ENCODE measurements around the gene PLXNA4.

Gene PLXNA4

DNA sequence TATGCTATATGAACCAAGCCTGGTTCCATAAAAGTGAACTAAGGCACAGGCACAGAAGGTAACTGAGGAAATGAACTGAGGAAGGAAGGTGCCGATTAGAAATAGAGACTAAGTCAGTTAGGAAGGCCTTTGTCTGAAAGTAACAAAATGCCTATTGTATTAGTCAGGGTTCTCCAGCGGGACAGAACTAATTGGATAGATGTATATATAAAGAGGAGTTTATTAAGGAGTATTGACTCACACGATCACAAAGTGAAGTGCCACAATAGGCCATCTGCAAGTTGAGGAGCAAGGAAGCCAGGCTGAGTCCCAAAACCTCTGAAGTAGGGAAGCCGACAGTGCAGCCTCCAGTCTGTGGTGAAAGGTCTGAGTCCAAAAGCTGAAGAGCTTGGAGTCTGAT lies 13.9 kb upstream of the PLXNA4 start:
- H3K27me3 ChIP-seq (ENCODE audit: insufficient read depth, poor library complexity, severe bottlenecking), result no peaks in the 10 kb centered on the region
- no peak overlapping the region for H3K27ac ChIP-seq (replicated peaks)
- DNase-seq (ENCODE audit: low read depth in 1 of 2, low spot score in 1 of 2), result no peak
- TF ChIP-seq GABPA (IDR thresholded peaks at IDR 0.05; ENCODE audit: low read depth) (no peak), REST (IDR thresholded peaks at IDR 0.05; ENCODE audit: insufficient replicate concordance, low read depth) (no peak), SPI1 (IDR thresholded peaks at IDR 0.05; ENCODE audit: borderline replicate concordance, low read depth) (no peak), POLR2AphosphoS5 (IDR thresholded peaks at IDR 0.05; ENCODE audit: low read depth) (no peak)
- TF ChIP-seq, protein P1, sequence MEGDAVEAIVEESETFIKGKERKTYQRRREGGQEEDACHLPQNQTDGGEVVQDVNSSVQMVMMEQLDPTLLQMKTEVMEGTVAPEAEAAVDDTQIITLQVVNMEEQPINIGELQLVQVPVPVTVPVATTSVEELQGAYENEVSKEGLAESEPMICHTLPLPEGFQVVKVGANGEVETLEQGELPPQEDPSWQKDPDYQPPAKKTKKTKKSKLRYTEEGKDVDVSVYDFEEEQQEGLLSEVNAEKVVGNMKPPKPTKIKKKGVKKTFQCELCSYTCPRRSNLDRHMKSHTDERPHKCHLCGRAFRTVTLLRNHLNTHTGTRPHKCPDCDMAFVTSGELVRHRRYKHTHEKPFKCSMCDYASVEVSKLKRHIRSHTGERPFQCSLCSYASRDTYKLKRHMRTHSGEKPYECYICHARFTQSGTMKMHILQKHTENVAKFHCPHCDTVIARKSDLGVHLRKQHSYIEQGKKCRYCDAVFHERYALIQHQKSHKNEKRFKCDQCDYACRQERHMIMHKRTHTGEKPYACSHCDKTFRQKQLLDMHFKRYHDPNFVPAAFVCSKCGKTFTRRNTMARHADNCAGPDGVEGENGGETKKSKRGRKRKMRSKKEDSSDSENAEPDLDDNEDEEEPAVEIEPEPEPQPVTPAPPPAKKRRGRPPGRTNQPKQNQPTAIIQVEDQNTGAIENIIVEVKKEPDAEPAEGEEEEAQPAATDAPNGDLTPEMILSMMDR (IDR thresholded peaks at IDR 0.05; ENCODE audit: insufficient read depth, low read length), result no peak
- H3K4me3 ChIP-seq (replicated peaks; ENCODE audit: insufficient read depth, low read length), result no peak overlapping the region

DNA sequence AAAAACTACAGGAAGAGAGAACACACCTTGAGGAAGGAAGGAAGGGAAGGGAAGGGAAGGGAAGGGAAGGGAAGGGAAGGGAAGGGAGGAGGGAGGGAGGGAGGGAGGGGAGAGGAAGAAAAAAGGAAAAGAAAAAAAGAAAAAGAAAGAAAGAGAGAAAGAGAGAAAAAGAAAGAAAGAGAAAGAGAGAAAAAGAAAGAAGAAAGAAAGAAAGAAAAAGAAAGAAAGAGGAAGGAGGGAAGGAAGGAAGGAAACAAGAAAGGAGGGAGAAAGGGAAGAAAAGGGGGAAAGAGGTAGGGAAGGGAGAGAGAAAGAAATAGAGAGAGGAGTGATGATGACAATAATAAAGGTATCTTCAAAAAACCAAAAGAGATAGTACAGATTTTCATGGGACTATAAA lies 12.3 kb upstream of the PLXNA4 start:
- DNase-seq (ENCODE audit: low read depth in 1 of 2, low spot score in 1 of 2), result no peak
- TF ChIP-seq POLR2AphosphoS5 (IDR thresholded peaks at IDR 0.05; ENCODE audit: low read depth), result no peak
- Histone ChIP-seq H3K4me3 (replicated peaks; ENCODE audit: insufficient read depth, low read length) (no peak overlapping the region), H3K27me3 (ENCODE audit: insufficient read depth, poor library complexity, severe bottlenecking) (no peaks in the 10 kb centered on the region), H3K27ac (replicated peaks) (no peak overlapping the region)

DNA sequence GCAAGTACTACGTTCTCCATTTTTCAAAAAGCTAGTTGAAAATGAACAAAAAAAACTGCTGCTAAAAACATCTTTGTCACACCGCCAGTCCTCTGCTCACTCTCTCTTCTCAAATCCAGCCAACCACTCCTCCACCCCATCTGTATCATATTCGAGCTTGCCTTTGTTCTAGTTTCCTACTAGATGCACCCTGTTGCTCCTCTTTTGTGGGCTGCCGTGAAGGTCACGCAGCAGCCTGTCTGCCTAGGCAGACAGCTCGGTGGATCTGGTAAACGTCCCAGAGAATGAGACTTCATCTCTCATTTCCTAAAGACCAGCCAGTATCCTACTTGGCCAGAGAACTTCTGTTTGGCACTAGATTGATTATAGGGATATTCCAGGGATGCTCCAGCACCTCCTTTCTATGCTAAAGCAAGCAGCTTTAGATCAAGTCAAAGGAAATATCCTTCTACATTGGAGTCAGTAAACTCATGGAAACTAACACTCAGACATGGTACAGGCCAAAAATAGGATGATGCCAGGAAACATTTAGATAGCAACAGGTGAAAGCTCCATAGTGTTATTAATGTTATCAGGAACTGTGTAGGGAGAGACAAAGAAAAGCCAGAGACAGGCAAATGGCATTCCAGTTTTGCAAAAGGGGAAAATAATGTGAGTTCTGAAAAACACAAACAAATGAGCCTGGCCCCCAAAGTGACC lies 8.7 kb upstream of the PLXNA4 start:
- no peak for DNase-seq (ENCODE audit: low read depth in 1 of 2, low spot score in 1 of 2)
- Histone ChIP-seq H3K27ac (replicated peaks) (no peak overlapping the region), H3K27me3 (ENCODE audit: insufficient read depth, poor library complexity, severe bottlenecking) (no peaks in the 10 kb centered on the region), H3K4me3 (replicated peaks; ENCODE audit: insufficient read depth, low read length) (no peak overlapping the region)
- TF ChIP-seq SPI1 (IDR thresholded peaks at IDR 0.05; ENCODE audit: borderline replicate concordance, low read depth) (no peak), GABPA (IDR thresholded peaks at IDR 0.05; ENCODE audit: low read depth) (no peak), POLR2AphosphoS5 (IDR thresholded peaks at IDR 0.05; ENCODE audit: low read depth) (no peak), REST (IDR thresholded peaks at IDR 0.05; ENCODE audit: insufficient replicate concordance, low read depth) (no peak)
- TF ChIP-seq, protein P1 (IDR thresholded peaks at IDR 0.05; ENCODE audit: insufficient read depth, low read length), result no peak

DNA sequence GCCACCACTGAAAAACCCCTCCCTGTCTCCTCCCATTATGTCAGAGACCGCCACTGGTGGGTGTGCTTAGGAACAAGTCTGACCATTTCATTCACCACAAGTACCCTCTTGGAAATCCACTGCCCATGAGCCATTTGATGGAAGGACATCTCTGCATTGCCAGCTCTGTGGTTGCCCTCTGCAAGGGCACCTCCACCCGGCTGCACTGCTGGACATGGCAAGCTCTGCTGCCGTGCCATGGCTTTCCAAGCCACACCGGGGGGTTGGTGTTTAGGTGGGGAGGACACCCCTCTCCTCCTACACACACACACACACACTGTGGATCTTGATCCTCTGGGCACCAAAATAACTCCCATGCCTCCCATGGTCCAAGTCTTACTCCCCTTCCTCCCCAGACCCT lies 5.2 kb upstream of the PLXNA4 start:
- no peak for TF ChIP-seq REST (IDR thresholded peaks at IDR 0.05; ENCODE audit: insufficient replicate concordance, low read depth)
- TF ChIP-seq POLR2AphosphoS5 (IDR thresholded peaks at IDR 0.05; ENCODE audit: low read depth), result no peak
- TF ChIP-seq, protein P1 (IDR thresholded peaks at IDR 0.05; ENCODE audit: insufficient read depth, low read length), result no peak
- TF ChIP-seq GABPA (IDR thresholded peaks at IDR 0.05; ENCODE audit: low read depth), result no peak
- TF ChIP-seq SPI1 (IDR thresholded peaks at IDR 0.05; ENCODE audit: borderline replicate concordance, low read depth), result no peak
- Histone ChIP-seq H3K27me3 (ENCODE audit: insufficient read depth, poor library complexity, severe bottlenecking) (peaks cover 19% of the 10 kb centered on the region), H3K4me3 (replicated peaks; ENCODE audit: insufficient read depth, low read length) (no peak overlapping the region), H3K27ac (replicated peaks) (no peak overlapping the region)
- DNase-seq (ENCODE audit: low read depth in 1 of 2, low spot score in 1 of 2), result no peak
